ENCODE results near the gene MTPN. TPM values are rescaled to one million over a fixed set of nuclear protein-coding genes. Genes with fewer than 3 reads are reported as not detected.

Gene MTPN
- total RNA-seq, 2 experiments from 2014 or later, result 128 to 168 TPM

DNA sequence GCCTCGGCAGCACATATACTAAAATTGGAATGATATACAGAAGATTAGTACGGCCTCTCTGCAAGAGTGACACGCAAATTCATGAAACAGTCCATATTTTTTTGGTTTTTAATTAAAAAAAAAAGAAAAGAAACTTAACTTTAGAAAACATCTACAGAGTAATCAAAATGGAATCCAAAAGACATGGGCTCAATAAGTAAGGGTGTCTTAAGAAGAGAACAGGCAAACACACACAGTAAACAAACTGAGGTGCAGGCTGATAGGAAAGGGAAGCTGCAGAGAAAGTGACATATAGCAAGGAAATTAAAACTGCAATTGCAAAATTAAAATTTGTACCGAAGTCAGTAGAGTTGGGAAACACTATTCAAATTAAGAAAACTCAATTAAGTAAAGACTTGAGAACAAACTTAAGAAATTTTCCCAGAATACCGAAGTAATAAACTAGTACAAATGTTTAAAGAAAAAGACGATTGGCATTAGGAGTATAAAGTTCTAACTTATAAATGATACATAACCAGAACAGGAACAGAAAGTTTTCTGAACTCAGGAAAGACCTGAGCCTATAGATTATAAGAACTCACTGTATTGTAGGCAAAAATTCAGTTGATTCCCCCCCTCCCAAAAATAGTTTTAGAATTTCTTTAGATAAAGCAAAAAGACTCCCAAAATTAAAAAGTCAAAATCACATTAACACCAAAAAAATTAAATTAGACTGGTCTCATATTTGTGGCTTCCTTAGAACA lies 16.3 kb downstream of the MTPN start:
- Mint-ChIP-seq H3K27me3 (no peaks in the 10 kb centered on the region), H3K36me3 (ENCODE audit: low read depth) (peaks cover 33% of the 10 kb centered on the region), H3K4me3 (no peak overlapping the region), H3K9me3 (no peaks in the 10 kb centered on the region), H3K27ac (no peak overlapping the region), H3K4me1 (peaks cover 34% of the 10 kb centered on the region)
- DNase-seq, result no peak
- POLR2A ChIA-PET, result interaction anchor here (0.7 kb wide), 1 partner anchor 21 kb away, joined by 3 read pairs; no protein-coding TSS in a partner anchor
- CTCF ChIA-PET, result no interaction called here

DNA sequence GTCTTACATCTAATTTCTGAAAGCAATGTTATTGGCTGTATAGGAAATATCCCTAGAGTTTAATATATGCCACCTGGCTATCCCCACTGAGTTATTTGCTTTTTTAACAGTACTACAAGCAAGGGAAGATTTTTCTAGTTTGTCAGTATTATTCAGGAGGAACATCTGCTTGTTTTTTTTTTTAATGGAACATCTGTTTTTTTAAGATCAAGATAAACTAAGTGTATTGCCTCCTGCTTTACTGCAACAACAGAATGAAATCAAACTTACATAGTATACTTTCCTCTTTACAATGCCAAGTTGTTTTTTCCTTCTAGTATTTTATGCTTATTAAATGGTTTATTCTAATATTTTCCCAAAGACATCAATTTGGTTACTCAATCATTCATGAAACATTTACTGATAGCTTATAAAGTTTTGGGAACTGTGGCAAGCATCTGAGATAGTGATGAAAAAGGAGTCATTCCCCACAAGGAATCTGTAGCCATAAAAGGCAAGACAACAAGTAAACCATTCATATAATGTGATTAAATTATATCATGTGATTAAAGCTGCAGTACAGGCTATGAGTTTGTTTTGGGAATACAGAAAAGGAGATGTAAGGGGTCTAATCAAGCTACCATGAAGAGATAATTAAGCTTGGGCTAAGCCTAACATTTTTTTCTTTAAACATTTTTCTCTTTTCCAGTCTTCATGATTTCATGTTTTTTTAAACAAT lies 17.4 kb downstream of the MTPN start:
- no peak for DNase-seq
- Mint-ChIP-seq H3K36me3 (ENCODE audit: low read depth) (peaks cover 37% of the 10 kb centered on the region), H3K27me3 (no peaks in the 10 kb centered on the region), H3K4me1 (peaks cover 29% of the 10 kb centered on the region), H3K9me3 (no peaks in the 10 kb centered on the region), H3K4me3 (no peak overlapping the region), H3K27ac (no peak overlapping the region)
- ChIA-PET POLR2A (no interaction called here), CTCF (no interaction called here)

DNA sequence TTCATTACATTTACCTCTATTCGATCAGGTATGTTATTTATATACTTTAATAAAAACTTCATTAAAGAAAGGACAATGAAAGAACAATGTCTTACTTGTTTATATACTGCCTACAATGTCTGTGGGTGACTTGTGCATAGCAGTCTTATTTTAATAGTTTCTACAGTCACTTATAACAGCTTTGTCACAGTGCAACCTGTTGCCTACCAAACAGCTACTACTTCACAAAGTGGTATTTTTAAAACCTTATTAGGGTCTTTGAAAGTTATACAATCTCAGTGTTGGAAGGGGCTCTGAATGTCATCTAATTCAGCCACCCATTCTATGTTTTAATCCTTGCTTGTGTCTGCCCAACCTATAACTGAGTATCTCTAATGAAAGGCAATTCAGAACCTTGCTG lies 19.0 kb downstream of the MTPN start:
- Mint-ChIP-seq H3K4me3 (no peak overlapping the region), H3K9me3 (no peaks in the 10 kb centered on the region), H3K36me3 (ENCODE audit: low read depth) (peaks cover 40% of the 10 kb centered on the region), H3K4me1 (peaks cover 23% of the 10 kb centered on the region), H3K27ac (no peak overlapping the region), H3K27me3 (no peaks in the 10 kb centered on the region)
- CTCF ChIA-PET, result interaction anchor here (0.6 kb wide), 1 partner anchor 98 kb away, joined by 3 read pairs; no protein-coding TSS in a partner anchor
- POLR2A ChIA-PET, result no interaction called here
- no peak for DNase-seq

DNA sequence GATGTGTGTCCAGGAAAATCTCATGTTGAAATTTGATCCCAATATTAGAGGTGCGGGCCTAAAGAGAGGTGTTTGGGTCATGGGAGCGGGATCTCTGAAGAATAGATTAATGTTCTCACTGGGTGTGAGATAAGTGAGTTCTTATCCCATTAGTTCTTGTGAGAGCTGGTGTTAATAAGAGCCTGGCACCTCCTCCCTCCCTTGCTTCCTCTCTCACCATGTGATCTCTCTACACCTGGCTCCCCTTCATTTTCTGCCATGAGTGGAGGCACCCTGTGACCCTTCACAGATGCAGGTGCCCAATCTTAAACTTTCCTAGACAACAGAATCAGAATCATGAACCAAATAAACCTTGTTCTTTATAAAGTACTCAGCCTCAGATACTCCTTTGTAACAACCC lies 19.5 kb downstream of the MTPN start:
- no peaks in the 10 kb centered on the region for H3K27me3 Mint-ChIP-seq
- H3K27ac Mint-ChIP-seq, result no peak overlapping the region
- POLR2A ChIA-PET, result no interaction called here
- peaks cover 23% of the 10 kb centered on the region for H3K4me1 Mint-ChIP-seq
- DNase-seq, result no peak
- H3K9me3 Mint-ChIP-seq, result no peaks in the 10 kb centered on the region
- CTCF ChIA-PET, result interaction anchor here (0.6 kb wide), 1 partner anchor 97 kb away, joined by 3 read pairs; no protein-coding TSS in a partner anchor
- no peak overlapping the region for H3K4me3 Mint-ChIP-seq
- H3K36me3 Mint-ChIP-seq (ENCODE audit: low read depth), result peaks cover 40% of the 10 kb centered on the region

DNA sequence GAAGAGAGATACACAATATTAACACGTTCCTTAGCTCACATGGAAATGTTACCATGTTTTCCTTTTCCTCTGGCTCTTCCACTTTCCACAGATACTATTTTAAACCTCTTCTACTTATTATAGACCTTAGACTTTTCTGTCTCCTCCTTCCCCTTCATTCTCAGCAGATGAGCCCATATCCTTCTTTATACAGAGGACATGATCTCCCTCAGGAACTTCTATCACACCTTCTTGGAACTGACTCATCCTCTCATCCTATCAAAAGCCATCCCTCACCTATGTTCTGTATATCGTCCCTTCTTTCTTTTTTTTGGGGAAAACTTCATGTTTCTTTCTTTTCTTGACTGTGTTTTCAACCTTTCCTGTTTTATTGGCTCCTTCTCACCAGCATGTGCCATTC lies 20.8 kb downstream of the MTPN start:
- DNase-seq, result no peak
- H3K4me1 Mint-ChIP-seq, result peaks cover 18% of the 10 kb centered on the region
- H3K27me3 Mint-ChIP-seq, result no peaks in the 10 kb centered on the region
- H3K4me3 Mint-ChIP-seq, result no peak overlapping the region
- CTCF ChIA-PET, result interaction anchor here (1.0 kb wide), 1 partner anchor 8 kb away, joined by 3 read pairs; no protein-coding TSS in a partner anchor
- peaks cover 43% of the 10 kb centered on the region for H3K36me3 Mint-ChIP-seq (ENCODE audit: low read depth)
- H3K27ac Mint-ChIP-seq, result no peak overlapping the region
- POLR2A ChIA-PET, result no interaction called here
- H3K9me3 Mint-ChIP-seq, result no peaks in the 10 kb centered on the region

DNA sequence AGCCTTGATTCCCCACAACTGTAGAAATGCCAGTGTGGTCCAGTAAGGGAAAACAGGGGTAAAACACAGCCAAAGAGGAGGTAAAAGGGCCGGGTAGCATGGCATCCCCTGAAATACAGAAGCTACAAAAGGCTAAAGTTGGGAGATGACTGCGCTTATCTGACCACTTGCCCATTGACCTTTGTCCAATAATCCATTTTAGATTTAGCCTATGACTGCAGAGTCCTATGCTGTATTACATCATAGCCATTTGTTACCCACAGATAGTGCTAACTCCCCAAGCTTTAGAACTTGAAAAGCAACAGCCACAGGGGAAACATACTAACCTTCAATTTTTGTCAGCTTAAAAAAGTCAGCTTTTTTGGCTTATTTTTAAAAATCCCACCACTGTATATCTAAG lies 26.2 kb downstream of the MTPN start:
- H3K4me3 Mint-ChIP-seq, result no peak overlapping the region
- CTCF ChIA-PET, result no interaction called here
- H3K27ac Mint-ChIP-seq, result no peak overlapping the region
- peaks cover 13% of the 10 kb centered on the region for H3K4me1 Mint-ChIP-seq
- H3K27me3 Mint-ChIP-seq, result no peaks in the 10 kb centered on the region
- DNase-seq, result no peak
- no peaks in the 10 kb centered on the region for H3K9me3 Mint-ChIP-seq
- POLR2A ChIA-PET, result no interaction called here
- H3K36me3 Mint-ChIP-seq (ENCODE audit: low read depth), result peaks cover 50% of the 10 kb centered on the region

DNA sequence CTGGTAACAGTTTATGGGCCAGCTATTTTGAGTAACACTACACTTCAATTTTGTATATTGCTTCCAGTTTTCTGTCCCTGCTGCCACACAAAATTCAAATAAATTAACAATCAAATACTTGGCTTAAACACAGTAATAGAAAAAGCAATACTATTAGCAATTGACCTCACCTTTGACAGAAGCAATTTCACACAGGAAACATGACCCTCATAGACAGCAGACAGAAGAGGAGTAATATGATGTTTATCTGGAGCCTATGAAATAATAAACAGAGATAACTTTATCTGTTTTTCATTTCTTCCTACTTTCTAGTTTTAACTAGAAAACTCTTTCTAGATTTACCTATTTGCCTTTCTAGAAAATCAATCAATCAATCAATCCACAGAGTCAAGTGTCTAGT lies 26.7 kb downstream of the MTPN start:
- no peaks in the 10 kb centered on the region for H3K9me3 Mint-ChIP-seq
- no peak for DNase-seq
- peaks cover 13% of the 10 kb centered on the region for H3K4me1 Mint-ChIP-seq
- H3K27ac Mint-ChIP-seq, result no peak overlapping the region
- ChIA-PET CTCF (no interaction called here), POLR2A (no interaction called here)
- H3K4me3 Mint-ChIP-seq, result no peak overlapping the region
- no peaks in the 10 kb centered on the region for H3K27me3 Mint-ChIP-seq
- H3K36me3 Mint-ChIP-seq (ENCODE audit: low read depth), result peaks cover 49% of the 10 kb centered on the region

DNA sequence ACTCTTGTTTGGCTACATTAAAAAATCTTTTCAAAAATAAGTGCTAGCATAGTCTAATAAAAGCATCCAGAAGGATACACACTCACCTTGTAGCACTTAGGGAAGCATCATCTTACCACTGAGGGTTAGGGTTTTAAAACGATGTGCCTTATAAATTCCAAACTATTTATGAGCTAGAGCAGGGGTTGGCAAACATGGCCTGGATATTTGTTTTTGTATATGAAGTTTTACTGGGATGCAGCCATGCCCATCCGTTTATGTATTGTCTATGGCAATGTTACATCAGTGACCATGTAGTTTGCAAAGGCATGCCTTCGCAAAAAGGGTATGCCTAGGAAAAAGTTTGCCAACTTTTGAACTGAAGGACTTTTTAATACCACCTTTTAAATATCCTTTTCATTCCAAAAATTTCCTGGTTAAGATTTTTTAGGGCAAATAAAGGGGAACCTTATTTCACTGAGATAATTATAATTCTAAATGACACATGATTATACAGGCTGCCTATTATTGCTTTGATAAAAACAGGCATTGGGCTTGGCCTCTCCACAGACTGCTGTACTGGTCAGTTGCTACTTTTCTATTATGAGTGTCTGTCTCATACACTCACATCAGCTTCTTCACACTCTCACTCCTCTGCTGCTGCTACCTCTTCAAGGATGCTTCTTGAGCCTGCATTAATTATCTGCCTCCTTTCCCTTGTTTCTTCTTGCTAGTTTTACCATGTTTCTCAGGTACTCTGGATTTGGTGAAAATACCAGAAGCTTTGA lies 30.7 kb downstream of the MTPN start:
- Mint-ChIP-seq H3K27me3 (no peaks in the 10 kb centered on the region), H3K27ac (peak overlapping the region; percentile 59), H3K36me3 (ENCODE audit: low read depth) (peaks cover 44% of the 10 kb centered on the region), H3K4me3 (no peak overlapping the region), H3K9me3 (no peaks in the 10 kb centered on the region), H3K4me1 (peaks cover 7% of the 10 kb centered on the region)
- ChIA-PET CTCF (interaction anchor here (1.2 kb wide), 1 partner anchor 19 kb away, joined by 3 read pairs; no protein-coding TSS in a partner anchor), POLR2A (no interaction called here)
- no peak for DNase-seq

DNA sequence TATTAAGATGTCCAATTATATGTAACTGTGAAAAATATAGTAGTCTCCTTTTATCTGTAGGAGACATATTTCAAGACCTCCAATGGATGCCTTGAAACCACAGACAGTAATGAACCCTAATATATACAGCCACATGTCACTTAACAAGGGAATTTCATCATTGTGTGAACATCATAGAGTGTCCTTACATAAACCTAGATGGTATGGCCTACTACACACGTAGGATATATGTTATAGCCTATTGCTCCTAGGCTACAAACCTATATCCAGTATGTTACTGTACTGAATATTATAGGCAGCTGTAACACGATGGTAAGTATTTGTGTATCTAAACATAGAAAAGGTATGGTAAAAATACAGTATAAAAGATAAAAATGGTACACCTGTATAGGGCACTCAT lies 32.4 kb downstream of the MTPN start:
- H3K4me1 Mint-ChIP-seq, result peaks cover 14% of the 10 kb centered on the region
- no peak overlapping the region for H3K27ac Mint-ChIP-seq
- H3K27me3 Mint-ChIP-seq, result no peaks in the 10 kb centered on the region
- no peaks in the 10 kb centered on the region for H3K9me3 Mint-ChIP-seq
- POLR2A ChIA-PET, result no interaction called here
- CTCF ChIA-PET, result no interaction called here
- H3K36me3 Mint-ChIP-seq (ENCODE audit: low read depth), result peaks cover 38% of the 10 kb centered on the region
- no peak overlapping the region for H3K4me3 Mint-ChIP-seq
- no peak for DNase-seq

DNA sequence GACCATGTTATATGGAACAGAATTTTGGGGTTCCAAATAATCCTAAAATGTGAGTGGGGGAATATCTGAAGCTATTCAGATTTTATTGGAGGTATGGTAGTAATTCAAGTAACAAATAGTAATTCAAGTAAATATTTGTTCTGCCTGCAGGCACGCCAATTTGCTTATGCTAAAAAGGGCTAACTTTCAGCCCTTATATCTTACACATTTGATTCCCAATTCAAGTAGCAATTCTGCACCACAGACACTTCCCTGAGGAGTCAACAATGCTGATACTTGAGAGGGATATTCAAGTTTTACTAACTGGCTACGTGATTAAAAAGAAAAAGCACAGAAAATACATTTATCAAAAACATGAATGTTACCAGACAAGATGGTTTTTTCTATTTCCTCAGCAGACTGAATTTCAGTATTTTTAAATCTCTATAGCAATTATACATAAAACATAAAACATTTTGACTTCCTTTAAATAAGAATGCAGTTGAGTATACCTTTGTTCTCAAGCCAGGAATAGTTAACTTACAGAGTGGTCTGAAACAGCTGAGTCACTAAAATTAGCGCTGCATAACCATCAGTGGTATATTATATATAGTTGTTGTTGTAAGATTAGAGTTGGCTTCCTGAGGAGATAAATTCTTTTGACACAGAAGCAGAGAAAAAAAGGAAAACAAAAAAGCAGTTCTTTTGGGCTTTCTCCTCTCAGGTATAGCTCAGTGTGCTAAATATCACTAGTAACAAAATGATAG lies 33.9 kb downstream of the MTPN start:
- ChIA-PET POLR2A (interaction anchor here (0.7 kb wide), 1 partner anchor 41 kb away, joined by 4 read pairs; no protein-coding TSS in a partner anchor), CTCF (interaction anchor here (0.6 kb wide), 1 partner anchor 10 kb away, joined by 3 read pairs; no protein-coding TSS in a partner anchor)
- Mint-ChIP-seq H3K27ac (no peak overlapping the region), H3K4me1 (peaks cover 19% of the 10 kb centered on the region), H3K36me3 (ENCODE audit: low read depth) (peaks cover 27% of the 10 kb centered on the region), H3K9me3 (no peaks in the 10 kb centered on the region), H3K4me3 (no peak overlapping the region), H3K27me3 (no peaks in the 10 kb centered on the region)
- no peak for DNase-seq

DNA sequence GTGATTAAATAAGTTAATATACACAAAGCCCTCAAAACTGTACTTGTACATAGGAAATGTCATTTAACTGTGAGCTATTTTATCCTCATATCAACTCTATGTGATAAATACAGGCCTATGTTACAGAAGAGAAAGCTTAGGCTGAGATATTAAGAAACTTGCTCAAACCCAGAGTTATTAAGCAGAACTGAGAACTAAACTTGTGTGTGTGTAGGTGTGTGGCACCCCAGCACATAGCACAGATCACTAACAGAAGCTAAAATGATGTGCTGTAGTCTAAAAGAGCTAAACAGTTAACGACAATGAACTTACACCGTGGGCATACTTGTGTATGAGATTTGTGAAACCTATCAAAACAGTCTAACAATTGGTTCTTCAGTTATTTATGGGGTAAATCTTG lies 34.5 kb downstream of the MTPN start:
- Mint-ChIP-seq H3K27me3 (no peaks in the 10 kb centered on the region), H3K9me3 (no peaks in the 10 kb centered on the region), H3K27ac (no peak overlapping the region), H3K4me3 (no peak overlapping the region), H3K36me3 (ENCODE audit: low read depth) (peaks cover 26% of the 10 kb centered on the region), H3K4me1 (peaks cover 18% of the 10 kb centered on the region)
- POLR2A ChIA-PET, result no interaction called here
- DNase-seq, result no peak
- CTCF ChIA-PET, result interaction anchor here (0.6 kb wide), 1 partner anchor 280 kb away, joined by 4 read pairs; the partner anchor contains the start of gene STMP1
